K562 (cell line): ENCODE results near the gene KRTAP5-7. TPM values are rescaled to one million over a fixed set of nuclear protein-coding genes. Genes with fewer than 3 reads are reported as not detected.

Source experiments
- ATAC-seq: fragments of 200-7000 bp; cut with Tn5 transposase; 3 replicates; pipeline ENCODE4 v1.9.1; 2020; ENCODE audit warnings: moderate library complexity
- BruUV-seq: library from RNA; stranded (reverse); fragments of 400-500 nt; replicated peaks from 2 replicates; lab custom pipeline; 2021; lab: Mats Ljungman, UMichigan
- CTCF ChIA-PET: fragments of 300-600 bp; formaldehyde crosslinking; extraction: SDS; loops from one replicate; lab custom pipeline; 2021; ENCODE audit warnings: low intra/inter-chr PET ratio; lab: Yijun Ruan, JAX
- POLR2A ChIA-PET: fragments of 300-600, 350-650 bp; sonication (Branson Sonifier 250); formaldehyde crosslinking; extraction: SDS; loops from one replicate; lab custom pipeline; 2021; ENCODE audit warnings: antibody characterized with exemption, inconsistent platforms; lab: Yijun Ruan, JAX
- DNase-seq, 4 experiments: peaks; one replicate each; pipeline versions ENCODE4 v3.0.0 to v3.0.0-alpha.2; 2011 to 2018; ENCODE audit warnings: low spot score in 3 of 4, mixed read lengths in 3 of 4; ENCODE audit errors: extremely low read depth in 1 of 4
- FAIRE-seq: peaks from 2 replicates; lab custom pipeline; 2011; peaks lifted over from hg19 to GRCh38; lab: Jason Lieb, UNC
- H2AFZ ChIP-seq: 2 replicates; pipeline ENCODE4 v1.6.0; 2011; ENCODE audit warnings: low read depth, low read length, control low read depth, inconsistent platforms
- H3K27ac ChIP-seq: fragments of 200-600 bp; 3 replicates; pipeline ENCODE4 v1.8.0; 2011; ENCODE audit warnings: low read depth, mild to moderate bottlenecking, control low read depth, inconsistent platforms, low read length, moderate library complexity, mixed read lengths; ENCODE audit errors: extremely low read depth
- H3K27me3 ChIP-seq, 2 experiments: fragments of 300-600 bp in 1 of 2; 2 replicates in 1 of 2; 3 replicates in 1 of 2; pipeline versions ENCODE4 v1.6.0 to v1.8.0; 2011; ENCODE audit warnings: inconsistent platforms in 2 of 2, low read length in 2 of 2, mild to moderate bottlenecking in 1 of 2, mixed read lengths in 1 of 2, moderate library complexity in 1 of 2; ENCODE audit not compliant: control insufficient read depth in 2 of 2, insufficient read depth in 2 of 2
- H3K36me3 ChIP-seq: fragments of 300-600 bp; 3 replicates; pipeline ENCODE4 v1.8.0; 2011; ENCODE audit warnings: mild to moderate bottlenecking, low read length, inconsistent platforms; ENCODE audit not compliant: control insufficient read depth, insufficient read depth
- H3K4me1 ChIP-seq, 2 experiments: fragments of 200-600 bp in 1 of 2; replicated peaks in 1 of 2; 2 replicates in 1 of 2; 3 replicates in 1 of 2; pipeline versions ENCODE4 v1.5.1 to v1.8.0; 2011; ENCODE audit warnings: inconsistent platforms in 2 of 2, low read length in 2 of 2, mild to moderate bottlenecking in 1 of 2, mixed read lengths in 1 of 2, moderate library complexity in 1 of 2; ENCODE audit not compliant: control insufficient read depth in 2 of 2, insufficient read depth in 2 of 2
- H3K4me2 ChIP-seq: 2 replicates; pipeline ENCODE4 v1.6.1; 2011; ENCODE audit warnings: low read length, control low read depth, inconsistent platforms, mixed read lengths; ENCODE audit not compliant: insufficient read depth
- H3K4me3 ChIP-seq: fragments of 200-600 bp; sonication (generic), shearing (Covaris generic); 2 replicates; pipeline ENCODE4 v1.5.1; 2016; ENCODE audit warnings: control low read depth, inconsistent platforms
- H3K79me2 ChIP-seq: fragments of 200-600 bp; 3 replicates; pipeline ENCODE4 v1.8.0; 2011; ENCODE audit warnings: low read length, inconsistent platforms; ENCODE audit not compliant: control insufficient read depth, insufficient read depth
- H3K9ac ChIP-seq, 2 experiments: 2 replicates each; pipeline versions ENCODE4 v1.6.0 to v1.6.1; 2011; ENCODE audit warnings: low read depth in 2 of 2, low read length in 2 of 2, control low read depth in 1 of 2, inconsistent platforms in 1 of 2, mild to moderate bottlenecking in 1 of 2, mixed read lengths in 1 of 2; ENCODE audit not compliant: insufficient read depth in 1 of 2
- H3K9me1 ChIP-seq: one replicate; pipeline ENCODE4 v1.6.0; 2011; ENCODE audit warnings: inconsistent platforms, mild to moderate bottlenecking, low read length, moderate library complexity; ENCODE audit not compliant: control insufficient read depth, insufficient read depth
- H3K9me3 ChIP-seq: replicated peaks from 2 replicates; pipeline ENCODE4 v1.5.1; 2011; ENCODE audit warnings: low read depth, low read length, inconsistent platforms; ENCODE audit not compliant: control insufficient read depth, insufficient read depth
- H4K20me1 ChIP-seq: replicated peaks from 2 replicates; pipeline ENCODE4 v1.6.1; 2011; ENCODE audit warnings: low read length, inconsistent platforms, mixed read lengths; ENCODE audit not compliant: control insufficient read depth, insufficient read depth
- ATF2 ChIP-seq: sonication (generic); formaldehyde crosslinking; IDR thresholded peaks from 2 replicates; pipeline ENCODE4 v1.8.1; 2022; ENCODE audit warnings: missing genetic modification reagents
- PATZ1 ChIP-seq: fragments of 250-450 bp; sonication (Bioruptor Pico); IDR thresholded peaks from 2 replicates; pipeline ENCODE4 v1.5.0; 2020; ENCODE audit warnings: mild to moderate bottlenecking, borderline replicate concordance
- POLR3G ChIP-seq: IDR thresholded peaks from 2 replicates; pipeline ENCODE4 v1.6.1; 2011; ENCODE audit not compliant: insufficient read length, insufficient replicate concordance; ENCODE audit errors: extremely low read depth
- TRIM28 ChIP-seq: fragments of 450-650 bp; IDR thresholded peaks from 2 replicates; pipeline ENCODE4 v1.6.1; 2017
- ZFP30 ChIP-seq: fragments of 250-450 bp; sonication (Bioruptor Pico); IDR thresholded peaks from 2 replicates; pipeline ENCODE4 v1.8.0; 2022; ENCODE audit warnings: moderate library complexity, mild to moderate bottlenecking, inconsistent platforms, borderline replicate concordance
- WGBS: fragments of 100-300 bp; shearing (Covaris generic); methylation state at CpG from one replicate; pipeline ENCODE4 v1.1.6; 2016; ENCODE audit warnings: low coverage, mixed read lengths; ENCODE audit not compliant: insufficient coverage; ENCODE audit errors: missing lambda C conversion rate; 5-methylcytosine and 5-hydroxymethylcytosine counted together
- in situ Hi-C: fragments of 300-500 bp; cut with MboI; formaldehyde crosslinking; loops from 4 replicates; pipeline ENCODE4 v1.15.0; 2018; ENCODE audit warnings: inconsistent platforms, mixed read lengths
- intact Hi-C: fragments of 100-400 bp; cut with micrococcal nuclease; formaldehyde crosslinking; loops from 2 replicates; pipeline ENCODE4 v1.14.2; 2022
- polyA plus RNA-seq, 8 experiments: library from polyadenylated mRNA; depleted of rRNA in 4 of 8; stranded (reverse) in 5 of 8; unstranded in 3 of 8; fragments of >200 nt; fragmentation: Nextera tagmentation in 2 of 8; fragmentation: Illumina TruSeq in 1 of 8; extraction: Ambion mirVana in 2 of 8; extraction: Trizol in 1 of 8; gene quantifications; 2 replicates each; pipeline versions ENCODE4 v1.2.1 to v1.2.3, GENCODE V29; 2011 to 2014; ENCODE audit warnings: inconsistent platforms in 1 of 8, missing spikeins in 1 of 8
- total RNA-seq, 7 experiments: library from RNA; depleted of rRNA in 6 of 7; stranded (reverse); fragments of >200 nt in 6 of 7; fragmentation: Illumina TruSeq in 2 of 7; extraction: Trizol in 2 of 7; gene quantifications; 2 replicates each; pipeline versions ENCODE4 v1.2.1 to v1.2.3, GENCODE V29; 2011 to 2021; ENCODE audit warnings: low replicate concordance in 1 of 7

Gene KRTAP5-7
- total and polyA plus RNA-seq, 9 of the 15 experiments (the other 6 are each of a cell fraction or from before 2014, with no cell fraction given) = not detected

- in situ Hi-C loops = no loop called here
Measured at GRCh38 chr11:71565263-71565662, 38.2 kb downstream of the KRTAP5-7 start, which contains the start of gene KRTAP5-10. Gene KRTAP5-10 (plus strand): TSS chr11:71565563. CDS start chr11:71565588, 25 bp downstream.

More at GRCh38 chr11:71565263-71565662, 38.2 kb downstream of the KRTAP5-7 start, which contains the start of gene KRTAP5-10:
- no peak within 1 kb of the TSS for H3K9ac ChIP-seq
- no peak within 1 kb of the TSS for H3K4me2 ChIP-seq
- ATAC-seq (no peak), FAIRE-seq (no peak), DNase-seq (no peak)
- H3K27me3 ChIP-seq = peaks cover 7 to 32% of the 10 kb centered on the region in 2 experiments; a peak in 4 of 5 replicates
- no peaks in the 10 kb centered on the region for H4K20me1 ChIP-seq
- H3K9me3 ChIP-seq = no peaks in the 10 kb centered on the region
- H3K4me1 ChIP-seq = no peaks in the 10 kb centered on the region
- H3K79me2 ChIP-seq = no peaks in the 10 kb centered on the region
- CTCF ChIA-PET = no interaction called here
- H2AFZ ChIP-seq = no peak within 1 kb of the TSS
- 0% methylated on average over 3 of the region's 5 CpGs for WGBS
- H3K27ac ChIP-seq = no peak within 1 kb of the TSS
- H3K4me3 ChIP-seq = no peak within 1 kb of the TSS
- POLR2A ChIA-PET = interaction anchor here (0.6 kb wide), 1 partner anchor 33 kb away, joined by 3 read pairs; no protein-coding TSS in a partner anchor
- no peaks in the 10 kb centered on the region for H3K36me3 ChIP-seq
- no peaks in the 10 kb centered on the region for H3K9me1 ChIP-seq
- TF ChIP-seq ATF2 (no peak), PATZ1 (CRISPR knock-in tag) (no peak), POLR3G (no peak), ZFP30 (CRISPR knock-in tag) (no peak), TRIM28 (no peak)
- TF ChIP-seq, all 486 proteins: peak for 0
- BruUV-seq = no TSS peak
- intact Hi-C loops = no loop called here
